ENCODE data around the gene KCNIP3. TPM values are rescaled to one million over a fixed set of nuclear protein-coding genes. Genes with fewer than 3 reads are reported as not detected.
"Not testable (repeated sequence)": the region's sequence is repeated elsewhere in the genome, so short reads cannot be mapped to it uniquely, and the experiment has no call there.

Gene KCNIP3
- total RNA-seq, 1 donor from 2014 or later = 3.0 TPM

DNA sequence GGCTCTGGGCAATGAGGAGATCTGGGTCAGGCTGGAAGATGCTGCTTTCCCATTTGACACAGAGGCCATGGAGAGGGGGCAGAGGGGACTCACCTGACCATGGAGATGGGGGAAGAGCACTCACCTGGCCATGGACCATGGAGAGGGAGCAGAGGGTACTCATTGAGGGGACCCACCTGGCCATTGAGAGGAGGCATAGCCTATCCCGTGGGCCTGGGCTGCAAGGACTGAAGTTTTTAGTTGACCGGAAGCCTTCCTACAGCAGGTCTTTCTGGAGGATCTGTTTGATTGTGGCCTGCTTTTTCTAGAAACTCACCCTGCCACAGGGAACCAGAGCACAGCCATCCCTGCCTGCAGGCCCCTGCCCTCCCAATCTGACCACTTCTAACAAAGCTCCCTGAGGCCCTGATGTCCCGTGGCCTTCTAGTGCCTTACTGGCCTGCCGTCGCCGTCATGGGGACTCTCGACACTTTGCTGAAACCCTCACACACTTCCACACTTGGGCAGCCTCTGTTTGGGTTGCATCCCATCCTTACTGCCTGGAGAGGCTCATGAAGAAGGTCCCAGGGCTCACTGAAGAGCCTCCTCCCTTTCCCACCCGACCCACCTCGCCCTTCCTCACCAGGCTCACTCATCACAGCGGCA is 28.0 kb upstream of the KCNIP3 start:
- Histone ChIP-seq H3K27me3 (no peaks in the 10 kb centered on the region), H3K27ac (no peak overlapping the region), H3K36me3 (no peaks in the 10 kb centered on the region), H3K9me3 (no peaks in the 10 kb centered on the region), H3K4me3 (no peak overlapping the region), H3K4me1 (no peaks in the 10 kb centered on the region)
- TF ChIP-seq, protein P1, sequence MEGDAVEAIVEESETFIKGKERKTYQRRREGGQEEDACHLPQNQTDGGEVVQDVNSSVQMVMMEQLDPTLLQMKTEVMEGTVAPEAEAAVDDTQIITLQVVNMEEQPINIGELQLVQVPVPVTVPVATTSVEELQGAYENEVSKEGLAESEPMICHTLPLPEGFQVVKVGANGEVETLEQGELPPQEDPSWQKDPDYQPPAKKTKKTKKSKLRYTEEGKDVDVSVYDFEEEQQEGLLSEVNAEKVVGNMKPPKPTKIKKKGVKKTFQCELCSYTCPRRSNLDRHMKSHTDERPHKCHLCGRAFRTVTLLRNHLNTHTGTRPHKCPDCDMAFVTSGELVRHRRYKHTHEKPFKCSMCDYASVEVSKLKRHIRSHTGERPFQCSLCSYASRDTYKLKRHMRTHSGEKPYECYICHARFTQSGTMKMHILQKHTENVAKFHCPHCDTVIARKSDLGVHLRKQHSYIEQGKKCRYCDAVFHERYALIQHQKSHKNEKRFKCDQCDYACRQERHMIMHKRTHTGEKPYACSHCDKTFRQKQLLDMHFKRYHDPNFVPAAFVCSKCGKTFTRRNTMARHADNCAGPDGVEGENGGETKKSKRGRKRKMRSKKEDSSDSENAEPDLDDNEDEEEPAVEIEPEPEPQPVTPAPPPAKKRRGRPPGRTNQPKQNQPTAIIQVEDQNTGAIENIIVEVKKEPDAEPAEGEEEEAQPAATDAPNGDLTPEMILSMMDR (IDR thresholded peaks at IDR 0.05) = no peak
- no peak for DNase-seq
- ATAC-seq = no peak
- intact Hi-C loops (cut with DNase I) = no loop called here

GRCh38 chr2:95269745-95270144 is 27.4 kb upstream of the KCNIP3 start:
- H3K9me3 ChIP-seq; ATAC-seq; H3K4me3 ChIP-seq; H3K36me3 ChIP-seq; H3K4me1 ChIP-seq; DNase-seq; intact Hi-C loops (cut with DNase I); H3K27me3 ChIP-seq; H3K27ac ChIP-seq: not testable (repeated sequence)

- ATAC-seq = no peak
- Histone ChIP-seq H3K4me3 (no peak overlapping the region), H3K36me3 (no peaks in the 10 kb centered on the region), H3K9me3 (no peaks in the 10 kb centered on the region), H3K4me1 (no peaks in the 10 kb centered on the region), H3K27ac (no peak overlapping the region), H3K27me3 (no peaks in the 10 kb centered on the region)
- peak; percentile 30 for DNase-seq
- intact Hi-C loops (cut with DNase I) = no loop called here
- TF ChIP-seq, protein P1 (IDR thresholded peaks at IDR 0.05) = no peak
These were observed 26.5 kb upstream of the KCNIP3 start for GRCh38 chr2:95270541-95271081.

GRCh38 chr2:95271381-95271971 is 25.7 kb upstream of the KCNIP3 start:
- no peaks in the 10 kb centered on the region for H3K4me1 ChIP-seq
- H3K27ac ChIP-seq = no peak overlapping the region
- intact Hi-C loops (cut with DNase I) = no loop called here
- no peak overlapping the region for H3K4me3 ChIP-seq
- no peaks in the 10 kb centered on the region for H3K27me3 ChIP-seq
- DNase-seq = no peak
- no peaks in the 10 kb centered on the region for H3K9me3 ChIP-seq
- H3K36me3 ChIP-seq = no peaks in the 10 kb centered on the region
- ATAC-seq = no peak
- TF ChIP-seq, protein P1 (IDR thresholded peaks at IDR 0.05) = no peak

DNA sequence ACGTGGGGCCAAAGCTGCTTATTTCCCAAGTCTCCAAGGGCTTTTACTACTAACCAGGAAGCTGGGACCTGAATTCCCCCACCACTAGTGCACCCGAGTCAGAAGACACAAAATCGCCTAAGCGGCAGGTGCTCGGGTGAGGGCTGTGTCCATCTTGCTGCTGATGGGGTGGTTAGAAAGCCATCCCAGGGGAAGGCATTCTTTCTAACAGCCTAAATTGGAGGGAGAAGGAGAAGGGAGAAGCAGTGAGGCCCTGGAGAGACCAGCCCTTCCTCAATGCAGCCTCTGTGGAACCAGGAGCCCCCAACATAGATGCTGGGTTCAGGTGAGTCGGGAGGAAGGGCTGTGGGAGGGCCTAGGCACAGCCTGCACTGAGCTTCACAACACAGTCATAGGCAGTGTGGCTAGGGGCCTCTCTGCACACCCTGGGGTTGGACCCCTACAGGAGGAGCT is 24.8 kb upstream of the KCNIP3 start:
- DNase-seq = no peak
- H3K4me1 ChIP-seq = no peaks in the 10 kb centered on the region
- H3K36me3 ChIP-seq = no peaks in the 10 kb centered on the region
- no peak overlapping the region for H3K27ac ChIP-seq
- ATAC-seq = no peak
- no peaks in the 10 kb centered on the region for H3K27me3 ChIP-seq
- TF ChIP-seq, protein P1 (IDR thresholded peaks at IDR 0.05) = no peak
- no peaks in the 10 kb centered on the region for H3K9me3 ChIP-seq
- no peak overlapping the region for H3K4me3 ChIP-seq
- intact Hi-C loops (cut with DNase I) = no loop called here

- Histone ChIP-seq H3K9me3 (no peaks in the 10 kb centered on the region), H3K36me3 (no peaks in the 10 kb centered on the region), H3K27ac (no peak overlapping the region), H3K27me3 (no peaks in the 10 kb centered on the region), H3K4me1 (no peaks in the 10 kb centered on the region), H3K4me3 (no peak overlapping the region)
- ATAC-seq = no peak
- DNase-seq = no peak
- TF ChIP-seq, protein P1 (IDR thresholded peaks at IDR 0.05) = no peak
- intact Hi-C loops (cut with DNase I) = no loop called here
These were observed 24.4 kb upstream of the KCNIP3 start for GRCh38 chr2:95272781-95273180.
